Upper lobe of left lung (tissue), 6 donors: ENCODE data around the gene F12. TPM values are rescaled to one million over a fixed set of nuclear protein-coding genes. Genes with fewer than 3 reads are reported as not detected.
"Not testable (repeated sequence)": the region's sequence is repeated elsewhere in the genome, so short reads cannot be mapped to it uniquely, and the experiment has no call there.

Experiments
- ATAC-seq, 2 donors: fragments of 200-7000 bp; cut with Tn5 transposase; one replicate each; pipeline ENCODE4 v1.9.1; 2022; ENCODE audit warnings: mild to moderate bottlenecking in 2 of 2, moderate library complexity in 2 of 2; ENCODE audit not compliant: low FRiP score in 2 of 2
- DNase-seq, 2 donors: peaks; one replicate each; pipeline ENCODE4 v3.0.0-alpha.2; 2019 to 2020
- H3K27ac ChIP-seq, 4 donors: fragments of 200-600 bp; sonication (generic); one replicate each; pipeline ENCODE4 v1.5.1; 2016 to 2019
- H3K27me3 ChIP-seq, 4 donors: fragments of 200-600 bp; sonication (generic); one replicate each; pipeline ENCODE4 v1.5.1; 2017 to 2019
- H3K36me3 ChIP-seq, 4 donors: fragments of 200-600 bp; sonication (generic); one replicate each; pipeline ENCODE4 v1.5.1; 2016 to 2019
- H3K4me1 ChIP-seq, 4 donors: fragments of 200-600 bp; sonication (generic); one replicate each; pipeline ENCODE4 v1.5.1; 2018 to 2019
- H3K4me3 ChIP-seq, 4 donors: fragments of 200-600 bp; sonication (generic); one replicate each; pipeline ENCODE4 v1.5.1; 2017 to 2019; ENCODE audit warnings: mild to moderate bottlenecking in 2 of 4, moderate library complexity in 1 of 4
- H3K9me3 ChIP-seq, 4 donors: fragments of 200-600 bp; sonication (generic); one replicate each; pipeline ENCODE4 v1.5.1; 2018 to 2019
- CTCF ChIP-seq, 6 experiments: fragments of 450-650 bp in 4 of 6; fragments of 200-600 bp in 2 of 6; sonication (generic) in 2 of 6; IDR thresholded peaks; one replicate each; pipeline ENCODE4 v1.5.1; 2016 to 2019; ENCODE audit warnings: antibody characterized with exemption in 6 of 6
- EP300 ChIP-seq, 4 donors: sonication (generic); formaldehyde crosslinking; IDR thresholded peaks; one replicate each; pipeline ENCODE4 v1.5.1; 2017; ENCODE audit warnings: antibody characterized with exemption in 4 of 4, control low read depth in 2 of 4
- POLR2A ChIP-seq, 4 donors: fragments of 450-650 bp; IDR thresholded peaks; one replicate each; pipeline ENCODE4 v1.5.1; 2016 to 2017; ENCODE audit warnings: antibody characterized with exemption in 4 of 4, mild to moderate bottlenecking in 2 of 4
- POLR2AphosphoS5 ChIP-seq, 2 donors: sonication (generic); formaldehyde crosslinking; IDR thresholded peaks; one replicate each; pipeline ENCODE4 v1.5.1; 2017; ENCODE audit warnings: antibody characterized with exemption in 2 of 2
- WGBS, 2 donors: methylation state at CpG; one replicate each; pipeline ENCODE4 v1.1.5; 2017 to 2018; 5-methylcytosine and 5-hydroxymethylcytosine counted together
- total RNA-seq, 6 donors: library from RNA; depleted of rRNA in 4 of 6; stranded (reverse); fragments of >200 nt in 4 of 6; gene quantifications; one replicate each; pipeline versions ENCODE4 v1.1.0 to v1.2.1, GENCODE V29; 2016 to 2021
- donor health status: DM: no; HTN: no; CAD: no; lungs with moderate emphysema.
- donor health status: DM: no; HTN: yes; CAD: no; lungs with severe emphysema.

F12 gene
- total RNA-seq, 6 donors from 2014 or later = 0.91 to 7.8 (median 2.1) TPM; not detected in 1

- Histone ChIP-seq H3K4me3 (no peak overlapping the region), H3K4me1 (peaks cover 23 to 27% (median 24%) of the 10 kb centered on the region in 4 donors), H3K27ac (no peak overlapping the region), H3K36me3 (no peaks in the 10 kb centered on the region), H3K27me3 (no peaks in the 10 kb centered on the region), H3K9me3 (no peaks in the 10 kb centered on the region)
- ATAC-seq (no peak), DNase-seq (no peak)
- TF ChIP-seq POLR2A (IDR thresholded peaks at IDR 0.05) (no peak), CTCF (IDR thresholded peaks at IDR 0.05) (no peak), POLR2AphosphoS5 (IDR thresholded peaks at IDR 0.05) (no peak), EP300 (IDR thresholded peaks at IDR 0.05) (no peak)
- 83 to 89% methylated on average over 2 of the region's 2 CpGs for WGBS, 2 donors
These were observed 14.3 kb upstream of the F12 start for GRCh38 chr5:177423671-177424070.

GRCh38 chr5:177421062-177421798, 11.9 kb upstream of the F12 start:
- H3K4me1 ChIP-seq = peaks cover 15 to 19% (median 16%) of the 10 kb centered on the region in 4 donors
- H3K27me3 ChIP-seq = no peaks in the 10 kb centered on the region
- no peak overlapping the region for H3K4me3 ChIP-seq
- whole genome bisulfite sequencing, 2 donors = 85% methylated on average over 5 to 6 of the region's 6 CpGs
- no peak overlapping the region for H3K27ac ChIP-seq
- H3K36me3 ChIP-seq = no peaks in the 10 kb centered on the region
- no peak for ATAC-seq
- TF ChIP-seq EP300 (IDR thresholded peaks at IDR 0.05) (no peak), CTCF (IDR thresholded peaks at IDR 0.05) (no peak), POLR2A (IDR thresholded peaks at IDR 0.05) (no peak), POLR2AphosphoS5 (IDR thresholded peaks at IDR 0.05) (no peak)
- H3K9me3 ChIP-seq = no peaks in the 10 kb centered on the region
- no peak for DNase-seq

- H3K4me3 ChIP-seq, H3K9me3 ChIP-seq, DNase-seq, H3K36me3 ChIP-seq, ATAC-seq, H3K27me3 ChIP-seq, H3K27ac ChIP-seq: not testable (repeated sequence)
- WGBS, 2 donors = 65 to 80% methylated on average over 7 of the region's 7 CpGs
- peaks cover 11 to 17% (median 14%) of the 10 kb centered on the region in 4 donors for H3K4me1 ChIP-seq
These were observed 11.1 kb upstream of the F12 start for GRCh38 chr5:177420472-177420871.

- no peaks in the 10 kb centered on the region for H3K9me3 ChIP-seq
- no peak for TF ChIP-seq CTCF (IDR thresholded peaks at IDR 0.05)
- TF ChIP-seq EP300 (IDR thresholded peaks at IDR 0.05) = no peak
- peak; percentile 13 to 79 for TF ChIP-seq POLR2AphosphoS5 (IDR thresholded peaks at IDR 0.05)
- no peak for DNase-seq
- no peak for ATAC-seq
- H3K36me3 ChIP-seq = no peaks in the 10 kb centered on the region
- H3K4me1 ChIP-seq = peaks cover 7 to 11% (median 9%) of the 10 kb centered on the region in 4 donors
- H3K27me3 ChIP-seq = no peaks in the 10 kb centered on the region
- H3K4me3 ChIP-seq = no peak overlapping the region
- 76 to 79% methylated on average over 3 of the region's 3 CpGs for WGBS, 2 donors
- peak overlapping the region in 2 of 4 donors; percentile 49 to 60 for H3K27ac ChIP-seq
These were observed 9.7 kb upstream of the F12 start for GRCh38 chr5:177419046-177419445.

GRCh38 chr5:177417081-177417480, 7.7 kb upstream of the F12 start:
- Histone ChIP-seq H3K27ac (peak overlapping the region in 2 of 4 donors; percentile 54 to 62), H3K4me1 (peaks cover 7 to 11% (median 9%) of the 10 kb centered on the region in 4 donors)
- not testable (repeated sequence) for H3K27me3 ChIP-seq, ATAC-seq, DNase-seq, H3K36me3 ChIP-seq, H3K4me3 ChIP-seq, H3K9me3 ChIP-seq
- WGBS, 2 donors = 75 to 84% methylated on average over 6 of the region's 6 CpGs

GRCh38 chr5:177414481-177414880, 5.1 kb upstream of the F12 start:
- WGBS, 2 donors = 83% methylated on average over 3 of the region's 3 CpGs
- H3K27ac ChIP-seq = no peak overlapping the region
- H3K36me3 ChIP-seq = no peaks in the 10 kb centered on the region
- H3K4me1 ChIP-seq = peaks cover 7 to 11% (median 9%) of the 10 kb centered on the region in 4 donors
- ATAC-seq = no peak
- no peak for DNase-seq
- no peaks in the 10 kb centered on the region for H3K27me3 ChIP-seq
- H3K4me3 ChIP-seq = no peak overlapping the region
- TF ChIP-seq EP300 (IDR thresholded peaks at IDR 0.05) = no peak
- no peaks in the 10 kb centered on the region for H3K9me3 ChIP-seq
